Loucy (cell line): ENCODE results near the gene DRAXIN.

Source experiments
- CTCF ChIP-seq: fragments of 200-600 bp; sonication (generic); conservative IDR thresholded peaks from 2 replicates; pipeline ENCODE4 v1.5.1; 2014; ENCODE audit warnings: mild to moderate bottlenecking, antibody characterized with exemption, low read length
- EZH2phosphoT487 ChIP-seq: fragments of 200-600 bp; IDR thresholded peaks from 2 replicates; pipeline ENCODE4 v1.6.1; 2018; ENCODE audit warnings: antibody characterized with exemption, mild to moderate bottlenecking, moderate library complexity, borderline replicate concordance

DNA sequence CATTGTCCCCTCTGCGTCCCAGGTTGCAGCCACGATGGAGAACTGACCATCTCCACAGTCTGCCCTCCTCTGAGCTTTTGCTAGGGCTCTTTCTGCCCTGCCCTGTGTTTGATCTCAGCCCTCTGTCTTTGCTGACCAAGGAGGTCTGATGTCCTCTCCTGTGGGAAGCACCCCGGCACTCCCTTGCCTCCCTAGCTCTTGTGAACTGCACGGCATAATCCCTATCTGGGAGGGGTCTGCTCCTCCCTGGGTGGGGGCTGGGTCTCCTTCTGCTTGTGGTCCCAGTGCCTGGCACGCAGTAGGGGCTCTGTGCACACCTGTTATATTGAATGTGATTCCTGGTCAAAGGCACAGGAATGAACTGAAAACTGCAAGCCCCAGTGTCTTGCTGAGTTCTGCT lies 2.4 kb downstream of the DRAXIN start:
- no peak for TF ChIP-seq CTCF
- TF ChIP-seq EZH2phosphoT487 = no peak
